NCI-H524 treated with DMSO at 0.1 percent for 48 hours (cell line): ENCODE results near the gene COG5.

Experiments used
- DNase-seq: peaks from one replicate; lab custom pipeline; 2025; lab: John Stamatoyannopoulos, UW

The COG5 gene

GRCh38 chr7:107394276-107394675, 169.4 kb downstream of the COG5 start:
- no peak for DNase-seq

- DNase-seq, result no peak
Observed at GRCh38 chr7:107392830-107393229, 170.9 kb downstream of the COG5 start.

GRCh38 chr7:107390916-107391315, 172.8 kb downstream of the COG5 start:
- DNase-seq, result no peak

GRCh38 chr7:107388604-107389003, 175.1 kb downstream of the COG5 start:
- no peak for DNase-seq

- no peak for DNase-seq
Observed at GRCh38 chr7:107387573-107388219, 176.0 kb downstream of the COG5 start.

DNA sequence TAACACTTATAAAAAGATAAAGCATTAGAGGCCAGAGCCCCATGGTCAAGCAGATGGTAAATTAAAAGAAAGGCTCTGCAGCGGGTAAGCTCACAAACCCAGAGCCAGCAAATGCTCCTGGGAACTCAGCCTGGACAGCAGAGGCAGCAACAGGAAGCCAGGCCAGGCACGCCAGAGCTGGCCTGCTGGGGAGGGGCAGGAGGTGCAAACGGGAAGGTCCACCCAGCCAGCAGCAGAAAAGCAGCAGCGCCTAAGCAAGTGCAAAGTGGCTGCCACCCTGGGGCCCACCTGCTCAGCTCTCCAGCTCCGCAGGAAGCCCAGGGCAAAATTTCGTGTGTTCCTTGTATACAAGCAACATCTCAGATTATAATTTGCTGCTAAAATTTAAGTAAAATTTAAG, 176.6 kb downstream of the COG5 start:
- DNase-seq, result no peak

GRCh38 chr7:107386548-107387102, 177.1 kb downstream of the COG5 start:
- DNase-seq, result no peak

- no peak for DNase-seq
Observed at GRCh38 chr7:107384025-107384424, 179.7 kb downstream of the COG5 start.

DNA sequence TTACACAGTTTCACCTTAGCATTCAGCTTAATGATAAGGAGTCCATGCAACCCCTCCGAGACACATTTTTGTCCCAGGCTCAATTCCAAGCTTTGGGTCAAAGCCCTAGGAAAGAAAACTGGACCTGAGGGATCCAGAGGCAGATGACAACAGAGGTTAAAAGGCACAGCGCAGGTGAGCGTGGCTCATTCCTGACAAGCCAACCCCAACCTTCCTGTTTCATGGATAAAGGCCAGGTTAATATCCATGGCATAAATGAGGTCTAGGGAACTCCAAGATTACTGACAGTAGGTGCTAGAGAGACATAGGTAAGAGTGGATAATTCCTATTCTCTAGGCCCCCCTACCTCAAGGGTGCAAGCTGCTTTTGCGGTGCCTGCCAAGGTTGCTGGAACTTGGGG, 180.5 kb downstream of the COG5 start:
- DNase-seq, result no peak

DNA sequence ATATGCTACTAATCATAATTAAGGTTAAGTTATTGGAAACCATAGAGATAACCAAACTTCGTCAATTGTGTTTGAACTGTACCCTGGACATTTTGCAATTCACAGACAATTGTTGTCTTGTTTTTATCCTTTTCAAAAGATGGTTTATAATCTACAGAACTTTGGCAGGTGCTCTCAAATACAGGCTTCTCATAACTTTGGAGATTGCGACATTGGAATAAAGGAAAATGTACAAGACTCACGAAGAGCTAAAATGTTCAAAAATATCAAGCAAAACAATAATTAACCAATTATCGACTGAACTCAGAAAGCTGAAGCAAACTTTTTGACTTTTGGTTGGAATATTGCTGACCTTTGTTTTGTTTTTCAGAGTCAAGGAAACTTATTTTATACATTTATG, 182.3 kb downstream of the COG5 start:
- DNase-seq, result no peak

- no peak for DNase-seq
Observed at GRCh38 chr7:107373354-107373753, 190.4 kb downstream of the COG5 start.

DNA sequence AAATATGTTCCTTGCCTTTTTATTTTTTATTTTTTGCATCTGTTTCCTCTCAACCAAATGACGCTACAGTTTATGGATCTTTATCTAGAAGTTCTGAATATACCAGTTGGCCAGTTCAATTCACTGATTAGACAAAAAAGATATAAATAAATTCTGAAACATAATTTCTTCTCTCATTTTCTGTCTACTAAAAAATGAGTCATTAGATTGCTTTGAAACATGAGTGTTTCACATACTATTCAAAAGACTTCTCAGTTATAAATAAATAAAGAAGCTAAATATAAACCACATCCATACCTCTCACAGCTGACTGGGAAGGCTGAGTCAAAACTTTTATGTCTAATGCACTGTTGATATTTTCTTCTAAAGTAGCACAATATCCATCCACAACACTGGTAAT, 191.4 kb downstream of the COG5 start:
- no peak for DNase-seq

GRCh38 chr7:107370816-107371215, 192.9 kb downstream of the COG5 start:
- DNase-seq, result no peak

GRCh38 chr7:107364787-107365186, 198.9 kb downstream of the COG5 start:
- no peak for DNase-seq

GRCh38 chr7:107359520-107360316, 204.0 kb downstream of the COG5 start:
- DNase-seq, result no peak

GRCh38 chr7:107355616-107356015, 208.1 kb downstream of the COG5 start:
- DNase-seq, result no peak

DNA sequence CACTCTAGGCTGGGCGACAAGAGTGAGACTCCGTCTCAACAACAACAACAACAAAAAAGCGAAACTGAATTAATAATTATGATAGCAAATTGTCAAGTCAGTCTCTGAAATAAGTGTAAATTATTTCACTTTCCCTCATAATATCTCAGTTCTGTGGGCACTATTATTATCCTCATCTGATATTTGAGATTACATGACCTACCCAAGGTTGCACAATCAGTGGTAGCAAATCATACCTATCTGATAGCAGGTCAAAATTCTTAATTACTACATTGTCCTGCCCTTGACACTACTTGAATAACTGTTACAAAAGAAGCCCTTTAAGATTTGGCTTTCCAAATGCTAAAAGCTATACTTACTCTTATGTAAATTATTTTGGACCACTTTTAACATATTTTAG, 209.1 kb downstream of the COG5 start:
- no peak for DNase-seq

- no peak for DNase-seq
Observed at GRCh38 chr7:107353701-107354100, 210.0 kb downstream of the COG5 start.

DNA sequence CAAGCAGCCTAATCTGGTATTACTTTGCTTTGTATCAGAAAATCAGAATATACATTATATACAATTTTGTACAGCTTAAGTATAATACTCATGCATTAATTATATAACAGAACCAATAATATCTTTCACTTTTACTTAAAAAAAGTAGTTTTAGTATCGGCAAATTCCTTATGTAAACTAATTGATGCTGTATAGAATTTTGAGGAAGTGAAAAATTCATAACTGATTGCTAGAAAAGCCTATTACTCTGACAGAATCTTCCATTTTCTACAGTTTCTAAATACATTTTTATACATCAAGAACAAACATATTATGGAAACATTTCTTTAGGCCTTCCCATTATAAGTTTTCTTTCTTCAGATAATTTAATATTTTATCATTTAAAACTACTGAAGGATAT, 217.8 kb downstream of the COG5 start:
- no peak for DNase-seq

GRCh38 chr7:107344799-107345198, 218.9 kb downstream of the COG5 start:
- DNase-seq, result no peak

DNA sequence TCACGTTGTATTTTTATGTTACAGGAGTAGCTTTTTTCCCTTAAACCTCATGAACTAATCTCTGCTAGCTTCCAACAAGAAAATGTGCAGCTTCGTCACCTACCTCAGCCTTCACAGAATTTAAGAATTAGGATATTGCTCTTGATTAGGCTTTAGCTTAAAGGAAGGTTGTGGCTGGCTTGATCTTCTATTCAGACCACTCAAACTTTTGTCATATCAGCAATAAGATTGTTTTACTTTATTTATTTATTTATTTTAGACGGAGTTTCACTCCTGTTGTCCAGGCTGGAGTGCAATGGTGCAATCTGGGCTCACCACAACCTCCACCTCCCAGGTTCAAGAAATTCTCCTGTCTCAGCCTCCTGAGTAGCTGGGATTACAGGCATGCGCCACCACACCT, 219.4 kb downstream of the COG5 start:
- DNase-seq, result no peak

- no peak for DNase-seq
Observed at GRCh38 chr7:107338080-107338479, 225.6 kb downstream of the COG5 start.

DNA sequence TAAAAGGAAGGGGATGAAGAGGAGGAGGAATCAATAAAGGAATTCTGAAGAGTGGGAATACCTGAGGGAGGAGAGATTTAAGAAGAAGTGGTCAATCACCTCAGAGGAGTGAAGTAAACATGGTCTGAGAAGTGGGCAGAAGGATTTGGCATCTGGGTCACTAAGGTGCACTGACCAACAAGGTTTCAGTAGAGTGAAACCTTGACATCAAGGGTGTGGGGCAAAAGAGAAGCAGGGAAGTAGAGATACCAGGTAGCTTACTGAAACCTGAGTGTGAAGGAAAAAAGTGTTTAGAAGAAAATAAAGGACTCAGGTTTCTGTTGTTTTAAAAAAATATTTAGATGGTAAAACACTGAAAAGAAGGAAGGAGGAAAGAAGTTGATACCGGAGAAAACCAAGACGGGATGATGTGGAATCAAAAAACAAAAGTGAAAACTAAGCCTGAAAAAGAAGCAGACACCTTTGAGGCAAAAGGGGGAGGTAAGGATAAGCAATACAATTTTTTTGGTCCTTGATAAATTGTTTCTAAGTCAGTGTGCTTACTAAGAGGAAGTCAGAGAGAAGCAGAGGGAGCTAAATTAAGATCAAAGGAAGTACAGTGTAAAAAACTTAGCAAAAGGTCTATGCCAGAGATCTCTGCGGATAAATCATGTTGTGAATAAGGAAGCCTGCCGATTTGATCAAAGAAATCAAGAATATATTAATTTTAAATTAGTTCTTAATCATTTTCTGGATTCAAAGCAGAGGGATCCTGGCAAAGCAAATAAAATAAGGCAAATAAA, 231.0 kb downstream of the COG5 start:
- no peak for DNase-seq
